ENCODE results near the gene GKN2.

GRCh38 chr2:68974251-68974650 lies 21.6 kb upstream of the GKN2 start, which contains the start of gene GKN1:
- TF ChIP-seq POLR2A (IDR thresholded peaks at IDR 0.05; ENCODE audit: low read length) (no peak), GATA1 (IDR thresholded peaks at IDR 0.05; ENCODE audit: low read depth, low read length) (no peak)
